K562 (cell line): ENCODE data around the gene NKD1.

Experiments used
- DNMT1 ChIP-seq: fragments of 450-650 bp; IDR thresholded peaks from 2 replicates; pipeline ENCODE4 v1.6.1; 2016; ENCODE audit warnings: antibody characterized with exemption, mild to moderate bottlenecking
- HCFC1 ChIP-seq: IDR thresholded peaks from 2 replicates; pipeline ENCODE4 v1.6.1; 2012; ENCODE audit warnings: low read depth, low read length, improper control_type of control experiment
- MLLT1 ChIP-seq, 2 experiments: fragments of 450-650 bp; IDR thresholded peaks; 2 replicates each; pipeline ENCODE4 v1.6.1; 2016
- NBN ChIP-seq: fragments of 450-650 bp; IDR thresholded peaks from 2 replicates; pipeline ENCODE4 v1.6.1; 2016; ENCODE audit warnings: low read depth, mild to moderate bottlenecking
- NCOA6 ChIP-seq: fragments of 450-650 bp; IDR thresholded peaks from 2 replicates; pipeline ENCODE4 v1.6.1; 2017; ENCODE audit warnings: mild to moderate bottlenecking
- NFYB ChIP-seq: IDR thresholded peaks from 2 replicates; pipeline ENCODE4 v1.6.1; 2011; ENCODE audit warnings: mild to moderate bottlenecking, moderate library complexity; ENCODE audit not compliant: insufficient read length; ENCODE audit errors: extremely low read depth
- POLR2A ChIP-seq: fragments of 450-650 bp; conservative IDR thresholded peaks from 2 replicates; pipeline ENCODE4 v1.6.1; 2016
- POU5F1 ChIP-seq: fragments of 150-350 bp; IDR thresholded peaks from 2 replicates; pipeline ENCODE4 v1.6.1; 2014; ENCODE audit warnings: borderline replicate concordance, low read length, low read depth, mild to moderate bottlenecking; ENCODE audit not compliant: partially characterized antibody
- RCOR1 ChIP-seq, 2 experiments: IDR thresholded peaks; 2 replicates each; pipeline ENCODE4 v1.6.1; 2012; ENCODE audit warnings: low read depth in 2 of 2, low read length in 2 of 2, borderline replicate concordance in 1 of 2, improper control_type of control experiment in 1 of 2
- TBP ChIP-seq: optimal IDR thresholded peaks from 2 replicates; pipeline ENCODE3; 2011; ENCODE audit warnings: low read depth, low read length, improper control_type of control experiment
- ZNF239 ChIP-seq: fragments of 250-450 bp; sonication (Bioruptor Pico); IDR thresholded peaks from 2 replicates; pipeline ENCODE4 v1.4.0; 2020; ENCODE audit warnings: mild to moderate bottlenecking
- TF ChIP-seq, protein P1 (sequence below): sonication (generic); formaldehyde crosslinking; IDR thresholded peaks from 2 replicates; pipeline ENCODE4 v1.8.1; 2023; ENCODE audit warnings: mild to moderate bottlenecking, missing genetic modification reagents, moderate library complexity

DNA sequence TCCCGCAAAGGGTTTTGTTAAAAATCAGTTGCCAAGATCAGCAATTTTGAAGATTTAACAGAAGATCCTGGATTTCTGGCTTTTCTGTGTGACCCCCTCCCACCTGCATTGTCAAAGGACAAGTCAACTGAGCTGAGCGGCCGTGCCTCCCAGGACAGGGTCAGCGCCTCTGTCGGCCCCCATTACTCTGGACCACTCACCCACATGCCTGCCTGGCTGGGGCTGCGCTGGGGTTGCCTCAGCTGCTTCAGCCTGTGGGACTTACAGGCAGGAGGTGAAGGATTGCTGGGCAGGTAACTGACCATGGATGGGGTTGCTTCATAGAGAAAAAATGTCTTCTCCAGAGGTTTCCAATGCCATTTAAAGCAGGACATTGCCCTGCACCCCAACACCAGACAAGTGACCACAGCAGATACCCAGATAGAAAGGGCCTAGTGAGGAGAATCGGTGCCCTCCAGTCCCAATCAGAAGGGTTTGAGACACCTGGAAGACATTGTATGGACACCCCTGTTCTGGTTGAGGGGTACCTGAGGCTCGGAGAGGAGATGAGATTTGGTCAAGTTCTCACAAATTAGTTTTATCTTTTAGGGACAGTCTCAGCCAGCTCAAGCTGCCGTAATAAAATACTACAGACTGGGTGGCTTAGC, 80.1 kb downstream of the NKD1 start:
- TF ChIP-seq HCFC1 (no peak), NFYB (no peak), MLLT1 (IDR thresholded peaks at IDR 0.05) (no peak), POU5F1 (no peak), TBP (no peak), DNMT1 (no peak), ZNF239 (CRISPR knock-in tag) (no peak), POLR2A (no peak), NCOA6 (no peak), RCOR1 (IDR thresholded peaks at IDR 0.05; ENCODE audit: borderline replicate concordance in 1 of 2, low read depth in 2 of 2, low read length in 2 of 2) (no peak), NBN (no peak)
- TF ChIP-seq, protein P1, sequence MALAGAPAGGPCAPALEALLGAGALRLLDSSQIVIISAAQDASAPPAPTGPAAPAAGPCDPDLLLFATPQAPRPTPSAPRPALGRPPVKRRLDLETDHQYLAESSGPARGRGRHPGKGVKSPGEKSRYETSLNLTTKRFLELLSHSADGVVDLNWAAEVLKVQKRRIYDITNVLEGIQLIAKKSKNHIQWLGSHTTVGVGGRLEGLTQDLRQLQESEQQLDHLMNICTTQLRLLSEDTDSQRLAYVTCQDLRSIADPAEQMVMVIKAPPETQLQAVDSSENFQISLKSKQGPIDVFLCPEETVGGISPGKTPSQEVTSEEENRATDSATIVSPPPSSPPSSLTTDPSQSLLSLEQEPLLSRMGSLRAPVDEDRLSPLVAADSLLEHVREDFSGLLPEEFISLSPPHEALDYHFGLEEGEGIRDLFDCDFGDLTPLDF (CRISPR knock-in tag) = no peak
